A673 (cell line): Measurements from ENCODE around the gene FAM13C.

Experiments
- EZH2 ChIP-seq: fragments of 200-600 bp; sonication (generic); IDR thresholded peaks from 2 replicates; pipeline ENCODE4 v1.6.1; 2017; ENCODE audit warnings: borderline replicate concordance, low read depth, mild to moderate bottlenecking, mixed read lengths, antibody characterized with exemption, low read length; ENCODE audit not compliant: poor library complexity, severe bottlenecking
- TF ChIP-seq, protein P1 (sequence below): fragments of 300-800, 200-600 bp; sonication (generic); conservative IDR thresholded peaks from 2 replicates; pipeline ENCODE4 v1.5.1; 2017; ENCODE audit warnings: low read depth, mild to moderate bottlenecking, antibody characterized with exemption, low read length, moderate library complexity, mixed read lengths

DNA sequence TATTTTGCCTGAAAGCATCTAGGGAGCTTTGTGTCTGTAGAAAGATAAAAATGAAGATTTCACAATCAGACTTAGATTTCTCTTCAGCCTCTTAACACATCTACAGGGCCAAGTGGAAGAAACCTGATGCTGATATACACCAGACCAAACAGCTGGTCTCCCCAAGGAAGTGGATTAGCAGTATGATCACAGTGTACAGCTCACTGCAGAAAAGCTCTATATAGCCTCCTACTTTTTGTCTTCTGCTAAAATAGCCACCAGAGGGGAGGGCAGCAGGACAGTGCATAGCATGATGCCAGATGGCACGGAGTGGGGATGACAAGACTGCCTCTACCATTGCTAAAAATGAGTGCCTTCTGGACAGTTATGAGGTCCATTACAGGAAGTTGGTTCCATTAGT is 16.0 kb downstream of the FAM13C start:
- TF ChIP-seq, protein P1, sequence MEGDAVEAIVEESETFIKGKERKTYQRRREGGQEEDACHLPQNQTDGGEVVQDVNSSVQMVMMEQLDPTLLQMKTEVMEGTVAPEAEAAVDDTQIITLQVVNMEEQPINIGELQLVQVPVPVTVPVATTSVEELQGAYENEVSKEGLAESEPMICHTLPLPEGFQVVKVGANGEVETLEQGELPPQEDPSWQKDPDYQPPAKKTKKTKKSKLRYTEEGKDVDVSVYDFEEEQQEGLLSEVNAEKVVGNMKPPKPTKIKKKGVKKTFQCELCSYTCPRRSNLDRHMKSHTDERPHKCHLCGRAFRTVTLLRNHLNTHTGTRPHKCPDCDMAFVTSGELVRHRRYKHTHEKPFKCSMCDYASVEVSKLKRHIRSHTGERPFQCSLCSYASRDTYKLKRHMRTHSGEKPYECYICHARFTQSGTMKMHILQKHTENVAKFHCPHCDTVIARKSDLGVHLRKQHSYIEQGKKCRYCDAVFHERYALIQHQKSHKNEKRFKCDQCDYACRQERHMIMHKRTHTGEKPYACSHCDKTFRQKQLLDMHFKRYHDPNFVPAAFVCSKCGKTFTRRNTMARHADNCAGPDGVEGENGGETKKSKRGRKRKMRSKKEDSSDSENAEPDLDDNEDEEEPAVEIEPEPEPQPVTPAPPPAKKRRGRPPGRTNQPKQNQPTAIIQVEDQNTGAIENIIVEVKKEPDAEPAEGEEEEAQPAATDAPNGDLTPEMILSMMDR, result no peak
- TF ChIP-seq EZH2, result no peak
